OCI-LY3 (cell line): ENCODE results near the gene DIPK1B.

ENCODE experiments used
- H2AFZ ChIP-seq: fragments of 200-600, 300-600 bp; shearing (Covaris generic); 2 replicates; pipeline ENCODE4 v1.6.0; 2014; ENCODE audit warnings: antibody characterized with exemption, low read depth, low read length
- H3K27ac ChIP-seq: fragments of 200-600, 300-600 bp; sonication (generic); 2 replicates; pipeline ENCODE4 v1.5.1; 2014; ENCODE audit warnings: mild to moderate bottlenecking, low read length, moderate library complexity, mixed read lengths
- H3K27me3 ChIP-seq: fragments of 200-600, 300-600 bp; sonication (generic); 2 replicates; pipeline ENCODE4 v1.6.1; 2014; ENCODE audit warnings: low read depth, low read length, mixed read lengths
- H3K36me3 ChIP-seq: fragments of 200-600, 300-600 bp; sonication (generic); replicated peaks from 2 replicates; pipeline ENCODE3; 2014; ENCODE audit warnings: low read depth, low read length, mixed read lengths
- H3K4me1 ChIP-seq: fragments of 300-600, 200-600 bp; sonication (generic); 2 replicates; pipeline ENCODE4 v1.6.1; 2014; ENCODE audit warnings: low read length, mixed read lengths
- H3K4me2 ChIP-seq: fragments of 200-600, 300-600 bp; sonication (generic); 2 replicates; pipeline ENCODE4 v1.6.1; 2014; ENCODE audit warnings: low read length, mixed read lengths
- H3K4me3 ChIP-seq: fragments of 300-600, 200-600 bp; sonication (generic); 2 replicates; pipeline ENCODE4 v1.5.1; 2014; ENCODE audit warnings: antibody characterized with exemption, mild to moderate bottlenecking, low read length, moderate library complexity
- H3K79me2 ChIP-seq: fragments of 300-600, 200-600 bp; shearing (Covaris generic); 2 replicates; pipeline ENCODE4 v1.6.1; 2014; ENCODE audit warnings: mild to moderate bottlenecking, low read length, mixed read lengths
- H3K9ac ChIP-seq: fragments of 300-600, 200-600 bp; shearing (Covaris generic); 2 replicates; pipeline ENCODE4 v1.6.0; 2014; ENCODE audit warnings: mild to moderate bottlenecking, low read length, moderate library complexity
- H3K9me3 ChIP-seq: fragments of 200-600, 300-600 bp; shearing (Covaris generic); 2 replicates; pipeline ENCODE4 v1.6.1; 2014; ENCODE audit warnings: low read length, mixed read lengths; ENCODE audit not compliant: insufficient read depth
- H4K20me1 ChIP-seq: fragments of 200-600, 300-600 bp; sonication (generic); 2 replicates; pipeline ENCODE4 v1.6.1; 2016; ENCODE audit warnings: low read length, mixed read lengths; ENCODE audit not compliant: insufficient read depth
- EZH2phosphoT487 ChIP-seq: fragments of 200-600 bp; shearing (Covaris generic); IDR thresholded peaks from 2 replicates; pipeline ENCODE4 v1.6.1; 2018; ENCODE audit warnings: antibody characterized with exemption, mixed run types, low read depth
- TF ChIP-seq, protein P1 (sequence below): fragments of 200-600, 300-600 bp; sonication (generic); IDR thresholded peaks from 2 replicates; pipeline ENCODE4 v1.5.1; 2014; ENCODE audit warnings: antibody characterized with exemption, low read length, low read depth

The DIPK1B gene

DNA sequence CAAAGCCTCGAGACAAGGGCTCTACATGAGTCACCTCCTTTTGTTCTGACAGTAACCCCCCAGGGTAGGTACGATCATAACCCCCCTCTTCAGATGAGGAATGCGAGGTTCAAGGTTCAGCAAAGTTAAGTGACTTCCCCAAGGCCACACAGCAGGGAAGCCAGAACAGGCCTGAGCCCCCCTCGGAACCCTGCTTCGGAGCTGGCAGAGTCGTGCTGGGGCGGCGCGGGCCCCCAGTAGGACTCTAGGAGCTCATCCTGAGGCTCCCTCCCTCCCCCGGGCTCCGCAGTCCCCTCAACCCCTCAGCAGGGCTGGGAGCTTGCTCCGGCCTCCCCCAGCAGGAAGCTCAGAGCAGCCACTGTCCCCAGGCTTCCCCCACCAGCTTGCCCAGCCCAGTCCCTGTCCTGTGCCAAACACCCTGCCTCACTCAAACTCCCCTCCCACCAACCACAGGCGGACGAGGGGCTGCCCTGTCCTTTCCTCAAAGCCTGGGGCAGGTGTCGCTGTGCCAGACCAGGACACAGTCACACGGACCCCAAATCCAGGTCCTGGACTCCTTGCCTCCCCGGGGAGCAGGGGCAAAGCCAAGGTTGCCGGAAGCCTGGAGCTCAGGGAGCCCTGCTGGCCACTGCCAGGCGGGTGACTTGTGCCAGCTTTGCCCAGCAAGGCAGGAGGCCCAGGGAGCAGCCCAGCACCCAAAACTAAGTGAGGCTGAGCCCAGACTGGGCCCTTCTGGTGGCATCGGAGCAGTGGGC, 30.2 kb upstream of the DIPK1B start:
- Histone ChIP-seq H4K20me1 (peaks cover 40% of the 10 kb centered on the region), H3K27me3 (no peaks in the 10 kb centered on the region), H3K9me3 (no peaks in the 10 kb centered on the region), H3K27ac (no peak overlapping the region), H3K4me2 (no peak overlapping the region), H2AFZ (no peak overlapping the region), H3K36me3 (no peaks in the 10 kb centered on the region), H3K9ac (no peak overlapping the region), H3K4me1 (no peaks in the 10 kb centered on the region; the same call in 1 of the 2 replicates), H3K4me3 (no peak overlapping the region), H3K79me2 (peaks cover 12% of the 10 kb centered on the region; the same call in 1 of the 2 replicates)
- no peak for TF ChIP-seq EZH2phosphoT487
- TF ChIP-seq, protein P1, sequence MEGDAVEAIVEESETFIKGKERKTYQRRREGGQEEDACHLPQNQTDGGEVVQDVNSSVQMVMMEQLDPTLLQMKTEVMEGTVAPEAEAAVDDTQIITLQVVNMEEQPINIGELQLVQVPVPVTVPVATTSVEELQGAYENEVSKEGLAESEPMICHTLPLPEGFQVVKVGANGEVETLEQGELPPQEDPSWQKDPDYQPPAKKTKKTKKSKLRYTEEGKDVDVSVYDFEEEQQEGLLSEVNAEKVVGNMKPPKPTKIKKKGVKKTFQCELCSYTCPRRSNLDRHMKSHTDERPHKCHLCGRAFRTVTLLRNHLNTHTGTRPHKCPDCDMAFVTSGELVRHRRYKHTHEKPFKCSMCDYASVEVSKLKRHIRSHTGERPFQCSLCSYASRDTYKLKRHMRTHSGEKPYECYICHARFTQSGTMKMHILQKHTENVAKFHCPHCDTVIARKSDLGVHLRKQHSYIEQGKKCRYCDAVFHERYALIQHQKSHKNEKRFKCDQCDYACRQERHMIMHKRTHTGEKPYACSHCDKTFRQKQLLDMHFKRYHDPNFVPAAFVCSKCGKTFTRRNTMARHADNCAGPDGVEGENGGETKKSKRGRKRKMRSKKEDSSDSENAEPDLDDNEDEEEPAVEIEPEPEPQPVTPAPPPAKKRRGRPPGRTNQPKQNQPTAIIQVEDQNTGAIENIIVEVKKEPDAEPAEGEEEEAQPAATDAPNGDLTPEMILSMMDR = no peak

DNA sequence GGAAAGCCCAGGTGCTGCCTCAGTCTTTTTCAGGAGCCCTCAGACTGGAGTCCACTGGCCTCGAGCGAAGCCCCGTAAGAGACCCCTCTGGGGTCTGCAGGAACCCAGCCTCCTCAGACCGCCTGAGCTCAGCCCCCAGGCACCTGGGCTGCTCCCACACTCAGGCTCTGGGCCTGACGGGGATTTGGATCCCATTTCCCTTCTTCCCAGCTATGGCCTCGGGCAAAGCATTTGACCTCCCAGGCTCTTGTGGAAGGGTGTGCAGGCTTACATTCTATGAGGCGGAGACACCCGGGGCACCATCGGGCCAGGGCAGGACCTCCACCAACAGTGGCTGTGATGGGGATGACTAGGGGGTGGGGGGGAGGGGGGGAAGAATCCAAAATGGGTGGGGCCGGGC, 29.7 kb upstream of the DIPK1B start:
- H3K79me2 ChIP-seq = peaks cover 12% of the 10 kb centered on the region; the same call in 1 of the 2 replicates
- H3K27ac ChIP-seq = no peak overlapping the region
- TF ChIP-seq, protein P1 = no peak
- no peak for TF ChIP-seq EZH2phosphoT487
- H4K20me1 ChIP-seq = peaks cover 40% of the 10 kb centered on the region
- no peak overlapping the region for H3K4me3 ChIP-seq
- H3K4me2 ChIP-seq = no peak overlapping the region
- H3K36me3 ChIP-seq = no peaks in the 10 kb centered on the region
- H3K9me3 ChIP-seq = no peaks in the 10 kb centered on the region
- H3K4me1 ChIP-seq = peaks cover 1% of the 10 kb centered on the region
- H3K27me3 ChIP-seq = no peaks in the 10 kb centered on the region
- no peak overlapping the region for H2AFZ ChIP-seq
- no peak overlapping the region for H3K9ac ChIP-seq

DNA sequence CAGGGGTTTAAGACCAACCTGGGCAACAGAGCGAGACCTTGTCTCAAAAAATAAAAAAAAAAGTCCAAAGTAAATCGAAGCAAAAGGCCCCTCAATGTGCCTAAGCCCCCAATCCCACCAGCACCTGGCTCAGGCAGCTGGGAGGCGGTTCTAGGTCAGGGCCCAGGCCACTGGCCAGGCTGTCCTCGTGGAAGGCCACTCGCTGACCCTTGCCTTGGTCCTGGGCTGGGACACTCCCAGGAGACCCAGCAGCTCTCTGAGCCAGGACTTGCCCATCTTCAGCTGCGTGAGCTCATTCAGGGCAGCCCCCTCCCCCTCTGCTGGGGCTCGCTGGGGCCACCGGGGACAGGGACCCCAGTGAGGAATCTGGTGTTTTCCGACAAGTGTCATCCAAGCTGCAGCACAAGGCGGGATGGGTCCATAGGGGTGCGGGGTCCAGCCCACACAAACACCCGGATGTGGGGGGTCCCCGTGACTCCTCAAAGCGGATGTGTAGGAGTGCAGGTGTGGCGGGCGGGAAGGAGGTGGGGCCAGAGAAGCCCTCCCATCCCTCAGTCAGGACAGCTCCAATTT, 29.1 kb upstream of the DIPK1B start:
- TF ChIP-seq, protein P1 = no peak
- TF ChIP-seq EZH2phosphoT487 = no peak
- no peaks in the 10 kb centered on the region for H3K27me3 ChIP-seq
- no peaks in the 10 kb centered on the region for H3K36me3 ChIP-seq
- no peaks in the 10 kb centered on the region for H3K9me3 ChIP-seq
- H3K27ac ChIP-seq = no peak overlapping the region
- no peak overlapping the region for H2AFZ ChIP-seq
- H3K4me3 ChIP-seq = no peak overlapping the region
- peaks cover 40% of the 10 kb centered on the region for H4K20me1 ChIP-seq
- no peak overlapping the region for H3K4me2 ChIP-seq
- H3K79me2 ChIP-seq = peaks cover 12% of the 10 kb centered on the region; the same call in 1 of the 2 replicates
- H3K9ac ChIP-seq = no peak overlapping the region
- peaks cover 6% of the 10 kb centered on the region for H3K4me1 ChIP-seq

DNA sequence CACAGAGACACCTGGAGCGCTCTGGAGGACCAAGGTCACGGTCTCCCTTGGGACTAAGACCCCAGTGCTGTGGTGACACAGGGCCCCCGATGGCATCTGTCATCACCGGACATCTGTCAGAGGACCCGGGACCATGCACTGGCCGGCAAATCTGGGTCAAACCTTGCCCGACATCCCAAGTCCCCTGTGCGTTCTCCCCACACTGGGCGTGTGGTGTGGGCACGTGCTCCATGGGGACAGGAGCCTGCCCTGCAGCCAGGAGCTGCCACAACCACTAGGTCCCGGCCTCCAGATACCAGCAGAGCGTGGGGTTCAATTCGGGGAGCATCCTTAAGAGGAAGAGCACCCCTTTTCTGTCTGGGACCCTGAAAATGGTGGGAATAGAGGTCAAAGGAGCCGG, 28.6 kb upstream of the DIPK1B start:
- no peaks in the 10 kb centered on the region for H3K9me3 ChIP-seq
- no peaks in the 10 kb centered on the region for H3K36me3 ChIP-seq
- no peak overlapping the region for H2AFZ ChIP-seq
- peaks cover 12% of the 10 kb centered on the region; the same call in 1 of the 2 replicates for H3K79me2 ChIP-seq
- no peak overlapping the region for H3K27ac ChIP-seq
- no peak overlapping the region for H3K4me2 ChIP-seq
- H3K4me3 ChIP-seq = no peak overlapping the region
- peaks cover 38% of the 10 kb centered on the region for H4K20me1 ChIP-seq
- H3K9ac ChIP-seq = no peak overlapping the region
- no peaks in the 10 kb centered on the region for H3K27me3 ChIP-seq
- TF ChIP-seq, protein P1 = no peak
- no peak for TF ChIP-seq EZH2phosphoT487
- peaks cover 11% of the 10 kb centered on the region for H3K4me1 ChIP-seq
